OCI-LY7 (cell line): ENCODE measurements around the gene SERTAD1.

Experiments used
- EZH2phosphoT487 ChIP-seq: fragments of 200-600 bp; sonication (generic); IDR thresholded peaks from 2 replicates; pipeline ENCODE4 v1.6.1; 2018; ENCODE audit warnings: low read depth, borderline replicate concordance, mild to moderate bottlenecking, mixed run types, antibody characterized with exemption, low read length, moderate library complexity, mixed read lengths
- TF ChIP-seq, protein P1 (sequence below): fragments of 200-600 bp; sonication (generic); conservative IDR thresholded peaks from 2 replicates; pipeline ENCODE4 v1.5.1; 2014; ENCODE audit warnings: mild to moderate bottlenecking, antibody characterized with exemption, low read length, moderate library complexity, mixed read lengths

DNA sequence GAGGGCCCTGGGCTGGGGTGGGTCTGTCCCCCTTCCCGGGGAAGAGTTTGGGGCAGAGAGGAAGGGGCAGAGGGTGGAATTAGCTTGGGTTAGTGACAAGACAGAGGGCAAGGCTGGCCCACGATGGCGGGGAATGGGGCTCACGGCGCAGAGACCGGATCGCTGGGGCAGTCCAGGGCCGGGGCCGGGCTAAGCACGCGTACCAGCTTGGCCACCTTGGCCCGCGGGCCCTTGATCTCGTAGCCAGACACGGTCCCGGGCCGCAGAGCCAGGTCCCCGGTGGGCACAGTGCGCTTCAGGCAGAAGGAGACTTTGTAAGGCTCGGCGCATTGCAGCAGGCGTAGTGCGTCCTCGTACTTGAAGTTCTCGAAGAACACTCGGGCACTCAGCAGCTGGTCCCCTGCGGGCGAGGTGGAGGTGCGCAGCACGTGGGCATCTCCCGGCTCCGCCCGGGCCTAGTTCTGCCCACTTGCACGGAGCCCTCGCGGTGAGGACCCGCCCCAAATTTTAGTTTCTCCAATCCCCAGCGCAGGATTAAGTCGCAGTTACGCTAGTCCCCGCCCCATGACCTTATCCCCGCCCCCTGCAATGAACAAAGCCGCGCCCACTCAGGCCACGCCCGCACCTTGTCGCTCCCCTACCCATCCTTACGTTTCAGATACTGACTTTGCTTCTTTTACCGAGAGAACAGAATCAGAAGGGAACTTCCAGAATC lies 27.2 kb downstream of the SERTAD1 start:
- TF ChIP-seq, protein P1, sequence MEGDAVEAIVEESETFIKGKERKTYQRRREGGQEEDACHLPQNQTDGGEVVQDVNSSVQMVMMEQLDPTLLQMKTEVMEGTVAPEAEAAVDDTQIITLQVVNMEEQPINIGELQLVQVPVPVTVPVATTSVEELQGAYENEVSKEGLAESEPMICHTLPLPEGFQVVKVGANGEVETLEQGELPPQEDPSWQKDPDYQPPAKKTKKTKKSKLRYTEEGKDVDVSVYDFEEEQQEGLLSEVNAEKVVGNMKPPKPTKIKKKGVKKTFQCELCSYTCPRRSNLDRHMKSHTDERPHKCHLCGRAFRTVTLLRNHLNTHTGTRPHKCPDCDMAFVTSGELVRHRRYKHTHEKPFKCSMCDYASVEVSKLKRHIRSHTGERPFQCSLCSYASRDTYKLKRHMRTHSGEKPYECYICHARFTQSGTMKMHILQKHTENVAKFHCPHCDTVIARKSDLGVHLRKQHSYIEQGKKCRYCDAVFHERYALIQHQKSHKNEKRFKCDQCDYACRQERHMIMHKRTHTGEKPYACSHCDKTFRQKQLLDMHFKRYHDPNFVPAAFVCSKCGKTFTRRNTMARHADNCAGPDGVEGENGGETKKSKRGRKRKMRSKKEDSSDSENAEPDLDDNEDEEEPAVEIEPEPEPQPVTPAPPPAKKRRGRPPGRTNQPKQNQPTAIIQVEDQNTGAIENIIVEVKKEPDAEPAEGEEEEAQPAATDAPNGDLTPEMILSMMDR = no peak
- no peak for TF ChIP-seq EZH2phosphoT487
